HepG2 (cell line): ENCODE results near the gene C2orf74. TPM values are rescaled to one million over a fixed set of nuclear protein-coding genes. Genes with fewer than 3 reads are reported as not detected.

ENCODE experiments used
- CBX2 ChIP-seq, 2 experiments: fragments of 200-600 bp in 1 of 2; sonication (generic); formaldehyde crosslinking in 1 of 2; IDR thresholded peaks; 2 replicates each; pipeline versions ENCODE4 v1.7.0 to v1.8.1; 2018 to 2022; ENCODE audit warnings: low read depth in 2 of 2, low read length in 1 of 2, mild to moderate bottlenecking in 1 of 2, missing genetic modification reagents in 1 of 2
- IKZF4 ChIP-seq: sonication (generic); formaldehyde crosslinking; IDR thresholded peaks from 2 replicates; pipeline ENCODE4 v1.5.1; 2020; ENCODE audit warnings: borderline replicate concordance, mild to moderate bottlenecking, low read depth, missing genetic modification reagents; ENCODE audit errors: not compliant biosample characterization
- LCORL ChIP-seq, 2 experiments: fragments of 450-650 bp in 1 of 2; sonication (generic) in 1 of 2; formaldehyde crosslinking in 1 of 2; IDR thresholded peaks; 2 replicates each; pipeline versions ENCODE4 v1.5.0 to v1.6.1; 2017 to 2020; ENCODE audit warnings: antibody characterized with exemption in 1 of 2, missing genetic modification reagents in 1 of 2
- MED13 ChIP-seq: sonication (generic); formaldehyde crosslinking; IDR thresholded peaks from 2 replicates; pipeline ENCODE4 v1.5.0; 2020; ENCODE audit warnings: missing genetic modification reagents
- NFATC3 ChIP-seq: sonication (generic); formaldehyde crosslinking; IDR thresholded peaks from 2 replicates; pipeline ENCODE4 v1.5.1; 2020; ENCODE audit warnings: mild to moderate bottlenecking, missing genetic modification reagents
- NKX3-1 ChIP-seq: sonication (generic); formaldehyde crosslinking; IDR thresholded peaks from 2 replicates; pipeline ENCODE4 v1.5.0; 2020; ENCODE audit warnings: missing genetic modification reagents
- NR2F2 ChIP-seq: IDR thresholded peaks from 2 replicates; pipeline ENCODE4 v1.6.1; 2012; ENCODE audit warnings: low read depth, inconsistent platforms, borderline replicate concordance
- PAWR ChIP-seq: sonication (generic); formaldehyde crosslinking; IDR thresholded peaks from 2 replicates; pipeline ENCODE4 v1.4.0; 2020; ENCODE audit warnings: missing genetic modification reagents, mild to moderate bottlenecking, borderline replicate concordance
- RBM22 ChIP-seq: fragments of 200-400 bp; formaldehyde crosslinking; optimal IDR thresholded peaks from 2 replicates; pipeline ENCODE3; 2017; ENCODE audit warnings: mild to moderate bottlenecking, low read length, moderate library complexity
- REST ChIP-seq, 2 experiments: IDR thresholded peaks; 2 replicates each; pipeline ENCODE4 v1.6.1; 2011 to 2012; ENCODE audit warnings: low read length in 2 of 2, borderline replicate concordance in 1 of 2, low read depth in 1 of 2, mild to moderate bottlenecking in 1 of 2, moderate library complexity in 1 of 2
- TARDBP ChIP-seq: sonication (generic); formaldehyde crosslinking; IDR thresholded peaks from 2 replicates; pipeline ENCODE4 v1.8.0; 2022; ENCODE audit warnings: mild to moderate bottlenecking, missing genetic modification reagents
- ZBED4 ChIP-seq: sonication (generic); formaldehyde crosslinking; IDR thresholded peaks from 2 replicates; pipeline ENCODE4 v1.4.0; 2020; ENCODE audit warnings: missing genetic modification reagents, borderline replicate concordance
- ZBTB25 ChIP-seq: IDR thresholded peaks from 2 replicates; pipeline ENCODE4 v1.6.1; 2018; ENCODE audit warnings: missing genetic modification reagents
- ZNF431 ChIP-seq: sonication (generic); formaldehyde crosslinking; IDR thresholded peaks from 2 replicates; pipeline ENCODE4 v1.9.0; 2022; ENCODE audit warnings: missing genetic modification reagents, low read depth, mild to moderate bottlenecking, borderline replicate concordance
- ZNF710 ChIP-seq: sonication (generic); formaldehyde crosslinking; IDR thresholded peaks from 2 replicates; pipeline ENCODE4 v1.5.0; 2020; ENCODE audit warnings: mild to moderate bottlenecking, missing genetic modification reagents, borderline replicate concordance
- polyA plus RNA-seq, 8 experiments: library from polyadenylated mRNA; depleted of rRNA in 3 of 8; stranded (reverse) in 7 of 8; unstranded in 1 of 8; fragments of >200 nt; fragmentation: Illumina TruSeq in 4 of 8; extraction: Trizol in 4 of 8; gene quantifications; 2 replicates each; pipeline versions ENCODE4 v1.2.1 to v1.2.3, GENCODE V29; 2011 to 2016; ENCODE audit warnings: low read depth in 4 of 8, missing spikeins in 1 of 8, mixed read lengths in 1 of 8; ENCODE audit not compliant: insufficient read depth in 1 of 8
- total RNA-seq, 5 experiments: library from RNA; depleted of rRNA; stranded (reverse); fragments of >200 nt; fragmentation: Illumina TruSeq; extraction: Trizol; gene quantifications; 2 replicates each; pipeline ENCODE4 v1.2.3, GENCODE V29; 2016; ENCODE audit warnings: low read depth in 1 of 5

Gene C2orf74
- total and polyA plus RNA-seq, 2 of the 13 experiments (the other 11 are each of a cell fraction or from before 2014, with no cell fraction given), result 10.6 to 13.8 TPM

GRCh38 chr2:61176755-61177726 is 15.1 kb downstream of the C2orf74 start (continued):
- peak; percentile 85 for TF ChIP-seq ZNF431 (CRISPR knock-in tag)
- peak; percentile 89; the same call in 1 of the 2 replicates for TF ChIP-seq NFATC3 (CRISPR knock-in tag)
- peak; percentile 25; the same call in 1 of the 2 replicates for TF ChIP-seq PAWR (CRISPR knock-in tag)
- TF ChIP-seq RBM22, result no peak
- no peak; the same call in 1 of the 2 replicates for TF ChIP-seq MED13 (CRISPR knock-in tag)
- TF ChIP-seq TARDBP (CRISPR knock-in tag), result peak; percentile 63
- TF ChIP-seq ZBED4 (CRISPR knock-in tag), result peak; percentile 89
- peak; percentile 80; the same call in 1 of the 2 replicates for TF ChIP-seq ZNF710 (CRISPR knock-in tag)
- TF ChIP-seq NKX3-1, result peak; percentile 69; the same call in 1 of the 2 replicates
- TF ChIP-seq IKZF4 (CRISPR knock-in tag), result peak; percentile 60
- no peak for TF ChIP-seq CBX2 (IDR thresholded peaks at IDR 0.05; ENCODE audit: low read depth, low read length)
- TF ChIP-seq CBX2 (CRISPR knock-in tag; IDR thresholded peaks at IDR 0.05; ENCODE audit: low read depth), result peak; percentile 62; the same call in 1 of the 2 replicates
- no peak for TF ChIP-seq NR2F2
- peak in 1 of 2 experiments; percentile 74; a peak in 1 of 4 replicates for TF ChIP-seq REST (IDR thresholded peaks at IDR 0.05; ENCODE audit: borderline replicate concordance in 1 of 2, low read depth in 1 of 2, low read length in 2 of 2)
- TF ChIP-seq ZBTB25, result no peak; the same call in 1 of the 2 replicates
- peak; percentile 37; the same call in 1 of the 2 replicates for TF ChIP-seq LCORL (IDR thresholded peaks at IDR 0.05)
- peak; percentile 54 for TF ChIP-seq LCORL (CRISPR knock-in tag; IDR thresholded peaks at IDR 0.05)
